Kasumi-1 (cell line): Measurements from ENCODE around the gene KIRREL3.
A peak's percentile ranks its signal among the peaks of the same experiment; 100 is the strongest.

ENCODE experiments used
- DNase-seq, 2 experiments: peaks; one replicate each; lab custom pipeline; 2025; lab: John Stamatoyannopoulos, UW

KIRREL3 gene

GRCh38 chr11:126630893-126631798 lies 369.4 kb downstream of the KIRREL3 start:
- DNase-seq: no peak

GRCh38 chr11:126630488-126630887 lies 370.1 kb downstream of the KIRREL3 start:
- no peak for DNase-seq

- DNase-seq: no peak
These were observed 371.6 kb downstream of the KIRREL3 start for GRCh38 chr11:126628790-126629621.

- no peak for DNase-seq
These were observed 372.1 kb downstream of the KIRREL3 start for GRCh38 chr11:126628450-126628789.

- DNase-seq: no peak
These were observed 373.1 kb downstream of the KIRREL3 start for GRCh38 chr11:126627421-126627820.

- no peak for DNase-seq
These were observed 376.1 kb downstream of the KIRREL3 start for GRCh38 chr11:126624506-126624905.

GRCh38 chr11:126619516-126619915 lies 381.1 kb downstream of the KIRREL3 start:
- no peak for DNase-seq

GRCh38 chr11:126615845-126616244 lies 384.7 kb downstream of the KIRREL3 start:
- DNase-seq: no peak

- DNase-seq: no peak
These were observed 387.3 kb downstream of the KIRREL3 start for GRCh38 chr11:126613272-126613671.

GRCh38 chr11:126612671-126613070 lies 387.9 kb downstream of the KIRREL3 start:
- no peak for DNase-seq

GRCh38 chr11:126611438-126611837 lies 389.1 kb downstream of the KIRREL3 start:
- no peak for DNase-seq

- DNase-seq: no peak
These were observed 391.9 kb downstream of the KIRREL3 start for GRCh38 chr11:126608658-126609057.

GRCh38 chr11:126607776-126608541 lies 392.6 kb downstream of the KIRREL3 start:
- DNase-seq: no peak

GRCh38 chr11:126607374-126607773 lies 393.2 kb downstream of the KIRREL3 start:
- peak; percentile 21 to 31 for DNase-seq

GRCh38 chr11:126606484-126606883 lies 394.1 kb downstream of the KIRREL3 start:
- DNase-seq: no peak

GRCh38 chr11:126604461-126604860 lies 396.1 kb downstream of the KIRREL3 start:
- DNase-seq: no peak

- DNase-seq: no peak
These were observed 397.1 kb downstream of the KIRREL3 start for GRCh38 chr11:126603486-126603885.

- no peak for DNase-seq
These were observed 397.6 kb downstream of the KIRREL3 start for GRCh38 chr11:126602993-126603392.

GRCh38 chr11:126602349-126602940 lies 398.1 kb downstream of the KIRREL3 start:
- no peak for DNase-seq

GRCh38 chr11:126601550-126602215 lies 398.9 kb downstream of the KIRREL3 start:
- no peak for DNase-seq

GRCh38 chr11:126601136-126601535 lies 399.4 kb downstream of the KIRREL3 start:
- DNase-seq: no peak
